HG03520 (cell line): ENCODE data around the gene ZNF10.
A peak's percentile ranks its signal among the peaks of the same experiment; 100 is the strongest.

Experiments
- ATAC-seq: cut with Tn5 transposase; IDR thresholded peaks from one replicate; pipeline ENCODE4 v1.9.1; 2021; ENCODE audit warnings: mild to moderate bottlenecking, moderate library complexity; ENCODE audit not compliant: unreplicated experiment

Gene ZNF10

GRCh38 chr12:133130038-133130807 lies at the start of gene ZNF10, which contains the start of gene ZNF891:
Gene ZNF10 (plus strand): TSS chr12:133130627. CDS start chr12:133144493, 13,866 bp downstream.
Gene ZNF891 (minus strand): TSS chr12:133130274. CDS start chr12:133121918, 8,356 bp downstream.
- ATAC-seq: peak; percentile 90

DNA sequence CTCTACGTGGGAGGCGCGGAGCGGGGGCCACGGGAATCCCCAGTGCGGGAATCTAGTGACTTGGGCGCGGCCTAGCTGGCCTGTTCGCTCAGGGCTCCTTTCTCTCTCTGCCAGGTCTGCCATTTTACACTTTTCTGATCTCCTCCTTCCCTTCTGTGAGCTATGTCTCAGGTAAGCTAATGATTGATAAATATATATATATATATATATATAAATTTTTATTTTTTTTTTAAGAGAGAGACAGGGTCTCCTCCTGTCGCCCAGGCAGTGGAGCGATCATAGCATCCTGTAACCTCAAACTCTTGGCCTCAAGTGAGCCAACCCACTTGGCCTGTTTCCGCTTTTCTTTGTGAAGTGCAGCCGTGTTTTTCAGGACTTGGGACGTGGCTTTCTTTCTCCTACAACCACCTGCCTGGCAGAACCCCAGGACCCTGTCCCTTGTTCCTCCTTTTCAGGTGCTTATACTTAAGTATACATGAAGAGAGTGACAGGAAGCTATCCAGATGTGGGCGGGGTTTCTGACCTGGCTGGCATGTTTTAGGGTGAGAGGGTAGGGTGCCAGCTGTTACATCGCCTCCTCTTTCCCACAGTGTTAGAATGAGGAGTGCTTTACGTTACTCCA lies 49.2 kb upstream of the ZNF10 start:
- ATAC-seq: no peak

DNA sequence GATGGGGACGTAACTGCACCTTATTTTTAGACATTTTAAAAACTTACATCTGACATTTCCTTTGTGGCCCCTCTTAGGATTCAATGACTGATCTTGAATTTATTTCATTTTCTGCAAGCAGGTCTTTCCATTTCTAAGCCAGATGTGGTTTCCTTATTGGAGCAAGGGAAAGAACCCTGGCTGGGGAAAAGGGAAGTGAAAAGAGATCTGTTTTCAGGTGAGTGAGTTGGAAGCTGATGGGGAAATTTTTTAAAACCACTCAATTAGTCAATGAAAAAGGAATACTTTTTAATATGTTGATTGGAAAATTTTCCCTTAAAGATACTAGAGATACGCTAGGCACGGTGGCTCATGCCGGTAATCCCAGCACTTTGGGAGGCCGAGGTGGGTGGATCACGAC lies 47.1 kb upstream of the ZNF10 start:
- ATAC-seq: no peak

DNA sequence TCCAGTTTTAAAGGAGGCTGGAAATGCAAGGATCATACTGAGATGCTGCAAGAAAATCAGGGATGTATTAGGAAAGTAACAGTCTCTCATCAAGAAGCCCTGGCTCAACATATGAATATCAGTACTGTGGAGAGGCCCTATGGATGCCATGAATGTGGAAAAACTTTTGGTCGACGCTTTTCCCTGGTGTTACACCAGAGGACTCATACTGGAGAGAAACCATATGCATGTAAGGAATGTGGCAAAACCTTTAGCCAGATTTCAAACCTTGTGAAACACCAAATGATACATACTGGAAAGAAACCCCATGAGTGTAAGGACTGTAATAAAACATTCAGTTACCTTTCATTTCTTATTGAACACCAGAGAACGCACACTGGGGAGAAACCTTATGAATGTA lies 24.8 kb upstream of the ZNF10 start:
- no peak for ATAC-seq

DNA sequence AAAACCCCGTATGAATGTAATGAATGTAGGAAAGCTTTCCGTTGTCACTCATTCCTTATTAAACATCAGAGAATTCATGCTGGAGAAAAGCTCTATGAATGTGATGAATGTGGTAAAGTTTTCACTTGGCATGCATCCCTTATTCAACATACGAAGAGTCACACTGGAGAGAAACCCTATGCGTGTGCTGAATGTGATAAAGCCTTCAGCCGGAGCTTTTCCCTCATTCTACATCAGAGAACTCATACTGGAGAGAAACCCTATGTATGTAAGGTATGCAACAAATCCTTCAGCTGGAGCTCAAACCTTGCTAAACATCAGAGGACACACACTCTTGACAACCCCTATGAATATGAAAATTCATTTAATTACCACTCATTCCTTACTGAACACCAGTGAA lies 24.2 kb upstream of the ZNF10 start:
- ATAC-seq: no peak

GRCh38 chr12:133107121-133107520 lies 23.3 kb upstream of the ZNF10 start:
- no peak for ATAC-seq

- ATAC-seq: no peak
Observed at GRCh38 chr12:133108150-133108549, 22.3 kb upstream of the ZNF10 start.

DNA sequence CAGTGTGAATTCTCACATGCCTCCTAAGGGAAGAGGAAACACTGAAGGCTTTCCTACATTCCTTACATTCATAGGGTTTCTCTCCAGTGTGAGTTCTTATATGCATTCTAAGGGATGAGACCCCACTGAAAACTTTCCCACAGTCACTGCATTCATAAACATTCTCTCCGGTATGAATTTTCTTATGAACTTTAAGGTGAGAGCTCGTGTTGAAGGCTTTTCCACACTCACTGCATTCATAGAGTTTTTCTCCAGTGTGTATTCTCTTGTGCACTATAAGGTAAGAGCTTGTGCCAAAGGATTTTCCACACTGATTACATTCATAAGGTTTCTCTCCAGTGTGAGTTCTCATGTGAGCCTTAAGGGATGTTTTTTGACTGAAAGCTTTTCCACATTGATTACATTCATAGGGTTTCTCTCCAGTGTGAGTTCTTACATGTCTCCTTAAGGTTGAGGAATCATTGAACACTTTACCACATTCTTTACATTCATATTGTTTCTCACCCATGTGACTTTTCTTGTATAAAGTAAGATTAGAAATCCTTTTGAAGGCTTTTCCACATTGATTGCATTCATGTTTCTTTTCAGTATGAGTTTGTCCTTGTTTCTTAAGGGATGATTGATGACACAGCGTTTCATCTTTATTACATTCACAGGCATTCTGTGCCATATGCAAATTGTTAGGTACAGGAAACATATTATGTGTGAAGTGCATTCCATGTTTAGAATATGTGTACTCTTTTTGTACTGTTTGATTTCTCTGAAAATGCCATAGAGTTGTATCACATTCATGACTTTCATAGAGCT lies 9.8 kb upstream of the ZNF10 start:
- no peak for ATAC-seq

DNA sequence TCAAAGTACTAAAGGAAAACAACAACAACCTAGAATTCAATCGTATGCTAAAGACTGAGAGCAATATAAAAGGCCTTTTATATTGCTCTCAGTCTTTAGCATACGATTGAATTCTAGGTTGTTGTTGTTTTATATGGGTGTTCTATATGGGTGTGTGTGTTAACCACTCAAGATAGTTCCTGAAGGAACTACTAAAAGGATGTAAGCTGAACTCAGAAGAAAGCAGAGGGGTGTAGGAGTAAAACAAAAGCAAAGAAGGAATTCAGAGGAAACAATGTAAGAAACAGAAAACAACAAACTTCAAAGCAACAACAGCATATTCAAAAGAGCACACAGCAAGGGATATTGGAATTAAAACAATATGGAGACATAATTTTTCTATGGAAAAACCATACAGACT lies 5.8 kb upstream of the ZNF10 start:
- ATAC-seq: no peak

DNA sequence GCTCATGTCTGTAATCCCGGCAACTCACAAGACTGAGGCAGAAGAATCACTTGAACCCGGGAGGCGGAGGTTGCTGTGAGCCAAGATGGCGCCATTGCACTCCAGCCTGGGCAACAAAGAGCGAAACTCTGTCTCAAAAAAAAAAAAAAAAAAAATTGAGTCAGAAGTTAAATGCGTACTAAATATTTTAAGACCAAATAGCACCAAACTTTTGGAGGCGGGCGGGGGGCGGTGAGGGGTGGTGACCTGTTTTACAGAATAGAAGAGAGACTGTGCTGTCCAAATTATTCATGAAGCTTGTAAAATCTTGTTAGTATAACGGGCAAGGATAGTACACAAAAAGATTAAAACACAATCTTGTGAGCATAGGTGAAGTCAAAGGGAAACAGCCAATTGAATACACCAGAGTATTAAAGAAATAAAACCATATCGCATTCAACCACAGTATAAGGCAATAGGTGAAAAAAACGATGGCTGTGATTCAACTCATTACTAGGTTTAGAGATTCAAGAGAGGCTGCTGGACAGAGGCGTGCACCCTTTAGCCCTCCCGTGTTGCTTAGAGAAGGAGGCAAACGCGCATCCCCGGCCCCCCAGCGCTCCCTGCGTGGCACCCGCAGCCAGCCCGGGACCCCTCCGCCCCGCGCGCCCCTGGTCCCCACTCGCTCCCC lies 924 bp upstream of the ZNF10 start:
- ATAC-seq: no peak

- ATAC-seq: no peak
Observed at GRCh38 chr12:133130808-133131128, 341 bp downstream of the ZNF10 start.

GRCh38 chr12:133135747-133136146 lies 5.3 kb downstream of the ZNF10 start:
- no peak for ATAC-seq

GRCh38 chr12:133145981-133146380 lies 15.6 kb downstream of the ZNF10 start:
- no peak for ATAC-seq

- no peak for ATAC-seq
Observed at GRCh38 chr12:133156125-133156690, 25.8 kb downstream of the ZNF10 start.

- ATAC-seq: no peak
Observed at GRCh38 chr12:133165776-133166175, 35.3 kb downstream of the ZNF10 start.

DNA sequence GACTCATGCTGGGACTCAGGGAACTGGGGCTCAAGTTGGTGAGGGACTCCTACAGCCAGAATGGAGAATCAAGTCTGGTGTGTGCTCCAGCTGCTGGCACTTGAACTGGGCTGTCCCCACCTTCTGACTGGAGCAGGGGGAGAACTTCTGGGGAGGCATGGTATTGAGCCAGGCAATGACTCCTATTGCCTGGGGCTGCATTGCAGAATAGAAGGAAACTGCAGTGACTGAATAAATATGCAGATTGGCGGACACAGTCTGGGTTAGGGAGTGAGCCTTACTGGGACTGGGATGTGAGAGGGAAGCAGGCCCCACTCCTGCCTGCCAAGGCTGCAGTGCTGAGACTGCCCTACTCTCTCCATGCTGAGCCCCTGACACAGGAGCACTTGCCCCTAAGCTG lies 42.1 kb downstream of the ZNF10 start:
- ATAC-seq: no peak

GRCh38 chr12:133174901-133175300 lies 44.5 kb downstream of the ZNF10 start:
- ATAC-seq: no peak

DNA sequence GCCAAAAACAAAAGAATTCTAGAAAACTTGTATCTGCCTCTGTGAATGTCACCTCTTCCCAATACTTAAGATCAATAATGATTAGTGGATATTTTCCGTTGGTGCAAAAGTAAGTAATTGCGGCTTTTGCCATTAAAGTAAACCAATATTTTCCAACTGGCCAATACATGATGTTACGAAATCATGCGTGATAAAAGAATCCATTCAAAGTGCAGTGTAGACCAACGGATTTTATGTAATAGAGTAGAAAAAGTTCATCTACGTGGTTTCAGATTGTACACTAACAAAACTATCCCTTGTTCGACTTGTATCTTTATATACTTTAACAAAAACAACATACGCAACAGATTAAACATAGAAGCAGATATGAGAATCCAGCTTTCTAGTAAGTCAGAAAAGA lies 50.2 kb downstream of the ZNF10 start:
- ATAC-seq: no peak

GRCh38 chr12:133181238-133181959 lies 51.0 kb downstream of the ZNF10 start, which contains the start of gene ZNF268:
Gene ZNF268 (plus strand): TSS chr12:133181495. CDS start chr12:133181998, 503 bp downstream.
- peak; percentile 91 for ATAC-seq

- no peak for ATAC-seq
Observed at GRCh38 chr12:133190176-133190575, 59.7 kb downstream of the ZNF10 start.
